ENCODE results near the gene PARD3.

DNA sequence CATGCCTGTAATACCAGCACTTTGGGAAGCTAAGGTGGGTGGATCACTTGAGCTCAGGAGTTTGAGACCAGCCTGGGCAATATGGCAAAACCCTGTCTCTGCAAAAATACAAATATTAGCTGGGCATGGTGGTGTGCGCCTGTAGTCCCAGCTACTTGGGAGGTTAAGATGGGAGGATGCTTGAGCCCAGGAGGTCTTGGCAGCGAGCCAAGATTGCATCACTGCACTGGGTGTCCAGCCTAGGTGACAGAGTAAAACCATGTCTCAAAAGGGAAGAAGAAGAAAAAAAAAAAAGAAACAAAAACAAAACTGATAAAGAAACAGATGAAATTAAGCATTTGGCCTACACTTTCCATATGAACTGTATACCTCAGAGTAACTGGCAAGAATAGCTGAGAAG lies 319.2 kb downstream of the PARD3 start:
- TF ChIP-seq, protein P1, sequence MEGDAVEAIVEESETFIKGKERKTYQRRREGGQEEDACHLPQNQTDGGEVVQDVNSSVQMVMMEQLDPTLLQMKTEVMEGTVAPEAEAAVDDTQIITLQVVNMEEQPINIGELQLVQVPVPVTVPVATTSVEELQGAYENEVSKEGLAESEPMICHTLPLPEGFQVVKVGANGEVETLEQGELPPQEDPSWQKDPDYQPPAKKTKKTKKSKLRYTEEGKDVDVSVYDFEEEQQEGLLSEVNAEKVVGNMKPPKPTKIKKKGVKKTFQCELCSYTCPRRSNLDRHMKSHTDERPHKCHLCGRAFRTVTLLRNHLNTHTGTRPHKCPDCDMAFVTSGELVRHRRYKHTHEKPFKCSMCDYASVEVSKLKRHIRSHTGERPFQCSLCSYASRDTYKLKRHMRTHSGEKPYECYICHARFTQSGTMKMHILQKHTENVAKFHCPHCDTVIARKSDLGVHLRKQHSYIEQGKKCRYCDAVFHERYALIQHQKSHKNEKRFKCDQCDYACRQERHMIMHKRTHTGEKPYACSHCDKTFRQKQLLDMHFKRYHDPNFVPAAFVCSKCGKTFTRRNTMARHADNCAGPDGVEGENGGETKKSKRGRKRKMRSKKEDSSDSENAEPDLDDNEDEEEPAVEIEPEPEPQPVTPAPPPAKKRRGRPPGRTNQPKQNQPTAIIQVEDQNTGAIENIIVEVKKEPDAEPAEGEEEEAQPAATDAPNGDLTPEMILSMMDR (IDR thresholded peaks at IDR 0.05) = no peak
- TF ChIP-seq POLR2A (IDR thresholded peaks at IDR 0.05) = no peak
